Skeletal muscle tissue (tissue), 5 donors: ENCODE results near the gene ARRDC1. TPM values are rescaled to one million over a fixed set of nuclear protein-coding genes. Genes with fewer than 3 reads are reported as not detected.

Experiments used
- H3K27ac ChIP-seq: one replicate; pipeline ENCODE4 v1.7.0; 2013; ENCODE audit warnings: mild to moderate bottlenecking, low read depth, low read length, inconsistent platforms
- H3K27me3 ChIP-seq, 3 donors: one replicate each; pipeline ENCODE4 v1.7.0; 2013; ENCODE audit warnings: low read length in 3 of 3; ENCODE audit not compliant: control insufficient read depth in 3 of 3, insufficient read depth in 3 of 3
- H3K36me3 ChIP-seq, 3 donors: one replicate each; pipeline ENCODE4 v1.7.0; 2013; ENCODE audit warnings: low read length in 3 of 3; ENCODE audit not compliant: control insufficient read depth in 3 of 3, insufficient read depth in 3 of 3
- H3K4me1 ChIP-seq, 3 donors: one replicate each; pipeline ENCODE4 v1.7.0; 2013; ENCODE audit warnings: low read length in 3 of 3, mild to moderate bottlenecking in 3 of 3; ENCODE audit not compliant: control insufficient read depth in 3 of 3, insufficient read depth in 3 of 3
- H3K4me3 ChIP-seq, 3 donors: one replicate each; pipeline ENCODE4 v1.7.0; 2013; ENCODE audit warnings: low read length in 3 of 3
- H3K9ac ChIP-seq, 3 donors: one replicate each; pipeline ENCODE4 v1.7.0; 2013; ENCODE audit warnings: low read length in 3 of 3, mild to moderate bottlenecking in 3 of 3, moderate library complexity in 2 of 3, low read depth in 1 of 3
- H3K9me3 ChIP-seq, 3 donors: one replicate each; pipeline ENCODE4 v1.7.0; 2013; ENCODE audit warnings: low read length in 3 of 3; ENCODE audit not compliant: control insufficient read depth in 3 of 3
- small RNA-seq: library from RNA; depleted of rRNA; stranded (forward); fragments of <200 nt; gene quantifications from one replicate; pipeline ENCODE3, GENCODE V24; 2014
- total RNA-seq: library from RNA; depleted of rRNA; stranded (reverse); fragments of >200 nt; gene quantifications from one replicate; pipeline ENCODE4 v1.2.3, GENCODE V29; 2014
- donor health status: Osteomylitis.

Gene ARRDC1
- total RNA-seq, 1 donor from 2014 or later = 14.6 TPM

- no peaks in the 10 kb centered on the region for H3K36me3 ChIP-seq
- no peak overlapping the region for H3K9ac ChIP-seq
- H3K27ac ChIP-seq = no peak overlapping the region
- H3K4me3 ChIP-seq = no peak overlapping the region
- peaks cover 8 to 19% (median 15%) of the 10 kb centered on the region in 3 donors for H3K4me1 ChIP-seq
- H3K27me3 ChIP-seq = no peaks in the 10 kb centered on the region
- no peaks in the 10 kb centered on the region for H3K9me3 ChIP-seq
Measured at GRCh38 chr9:137663584-137663983, 58.1 kb downstream of the ARRDC1 start.

GRCh38 chr9:137664676-137665075 is 59.2 kb downstream of the ARRDC1 start:
- Histone ChIP-seq H3K27ac (no peak overlapping the region), H3K4me1 (peaks cover 8 to 19% (median 15%) of the 10 kb centered on the region in 3 donors), H3K9ac (no peak overlapping the region), H3K36me3 (no peaks in the 10 kb centered on the region), H3K9me3 (no peaks in the 10 kb centered on the region), H3K27me3 (no peaks in the 10 kb centered on the region), H3K4me3 (no peak overlapping the region)

Small RNA genes lying within 50 kb of the gene (small RNA-seq; reads per million reads assigned to genes)
- gene RF00017 = not detected

Other genes with a start within 250 kb of the ARRDC1 start
- gene EXD3, start 182.5 kb upstream of the ARRDC1 start, total RNA-seq = 8.4 TPM
- 0.52 TPM for gene NOXA1, start 182.3 kb upstream of the ARRDC1 start, total RNA-seq
- not detected for gene ENTPD8, start 164.3 kb upstream of the ARRDC1 start, total RNA-seq
- gene NSMF, start 146.4 kb upstream of the ARRDC1 start, total RNA-seq = 4.2 TPM
- 1.0 TPM for gene PNPLA7, start 55.3 kb upstream of the ARRDC1 start, total RNA-seq
- 32.9 TPM for gene MRPL41, start 53.8 kb upstream of the ARRDC1 start, total RNA-seq
- gene DPH7, start 26.8 kb upstream of the ARRDC1 start, total RNA-seq = 13.0 TPM
- 13.0 TPM for gene ZMYND19, start 15.2 kb upstream of the ARRDC1 start, total RNA-seq
- gene EHMT1, start 13.3 kb downstream of the ARRDC1 start, total RNA-seq = 43.3 TPM